Measurements from ENCODE around the gene CLCN2.

The CLCN2 gene

GRCh38 chr3:184380627-184381260 is 19.3 kb upstream of the CLCN2 start:
- no peak for DNase-seq

- DNase-seq = no peak
Observed at GRCh38 chr3:184380185-184380626, 18.8 kb upstream of the CLCN2 start.

- no peak for DNase-seq
Observed at GRCh38 chr3:184379358-184380184, 18.2 kb upstream of the CLCN2 start, which contains the start of gene CHRD. CHRD (plus strand) TSS chr3:184380054; CDS start chr3:184380319, 265 bp downstream.

- DNase-seq = no peak
Observed at GRCh38 chr3:184378651-184379357, 17.4 kb upstream of the CLCN2 start.

GRCh38 chr3:184377882-184378445 is 16.6 kb upstream of the CLCN2 start, which contains the start of gene THPO:
THPO (minus strand) TSS chr3:184378207; CDS start chr3:184376259, 1,948 bp downstream.
- no peak for DNase-seq

GRCh38 chr3:184377374-184377773 is 16.0 kb upstream of the CLCN2 start:
- no peak for DNase-seq

- no peak for DNase-seq
Observed at GRCh38 chr3:184375747-184376461, 14.5 kb upstream of the CLCN2 start.

GRCh38 chr3:184373422-184373821 is 12.0 kb upstream of the CLCN2 start:
- no peak for DNase-seq

- no peak for DNase-seq
Observed at GRCh38 chr3:184372911-184373310, 11.5 kb upstream of the CLCN2 start.

- no peak for DNase-seq
Observed at GRCh38 chr3:184372296-184372821, 11.0 kb upstream of the CLCN2 start.

- peak; percentile 91 for DNase-seq
Observed at GRCh38 chr3:184371570-184372018, 10.2 kb upstream of the CLCN2 start.

GRCh38 chr3:184368586-184369183 is 7.3 kb upstream of the CLCN2 start:
- DNase-seq = no peak

- DNase-seq = no peak
Observed at GRCh38 chr3:184368116-184368515, 6.7 kb upstream of the CLCN2 start.

- DNase-seq = no peak
Observed at GRCh38 chr3:184366619-184367289, 5.3 kb upstream of the CLCN2 start.

- DNase-seq = peak; percentile 98
Observed at GRCh38 chr3:184362668-184363546, 1.5 kb upstream of the CLCN2 start.

GRCh38 chr3:184361932-184362667 is 695 bp upstream of the CLCN2 start:
- DNase-seq = peak; percentile 49

- DNase-seq = no peak
Observed at GRCh38 chr3:184360929-184361531, 375 bp downstream of the CLCN2 start.

GRCh38 chr3:184360070-184360928 is 1.1 kb downstream of the CLCN2 start:
- no peak for DNase-seq

All from DMS153 (cell line).